Measurements from ENCODE around the gene LIPT2.
"Not testable (repeated sequence)": the region's sequence is repeated elsewhere in the genome, so short reads cannot be mapped to it uniquely, and the experiment has no call there.

LIPT2 gene

GRCh38 chr11:74519710-74520109 is 26.2 kb upstream of the LIPT2 start:
- H3K27me3 ChIP-seq (replicated peaks; ENCODE audit: insufficient read depth, low read length) = no peaks in the 10 kb centered on the region
- H3K36me3 ChIP-seq (replicated peaks; ENCODE audit: insufficient read depth, low read length) = no peaks in the 10 kb centered on the region
- H4K20me1 ChIP-seq (ENCODE audit: insufficient read depth, low read length) = no peaks in the 10 kb centered on the region
- H3F3A ChIP-seq (ENCODE audit: insufficient read depth, low read length) = no peaks in the 10 kb centered on the region
- no peaks in the 10 kb centered on the region for H3K4me1 ChIP-seq (ENCODE audit: low read length)
- H3K9ac ChIP-seq (ENCODE audit: low read length) = no peak overlapping the region
- no peaks in the 10 kb centered on the region for H3K9me3 ChIP-seq (replicated peaks; ENCODE audit: insufficient read depth, low read length)
- H3K9me2 ChIP-seq (replicated peaks; ENCODE audit: insufficient read depth, low read length) = no peaks in the 10 kb centered on the region
- no peak overlapping the region for H3K27ac ChIP-seq (ENCODE audit: low read length)
- H3K4me2 ChIP-seq (ENCODE audit: low read depth, low read length) = no peak overlapping the region
- no peaks in the 10 kb centered on the region for H3K79me2 ChIP-seq (ENCODE audit: low read length)
- H2AFZ ChIP-seq (ENCODE audit: low read length) = no peak overlapping the region
- H3K4me3 ChIP-seq (ENCODE audit: low read length) = no peak overlapping the region
- no peak for DNase-seq
- TF ChIP-seq EZH2 (optimal IDR thresholded peaks at IDR 0.05; ENCODE audit: low read depth, low read length) (no peak), EZH2phosphoT487 (IDR thresholded peaks at IDR 0.05; ENCODE audit: low read length) (no peak), CTCF (IDR thresholded peaks at IDR 0.05; ENCODE audit: low read length) (no peak)

GRCh38 chr11:74517592-74517991 is 24.1 kb upstream of the LIPT2 start:
- not testable (repeated sequence) for H3K4me3 ChIP-seq (ENCODE audit: low read length)

GRCh38 chr11:74507582-74507981 is 14.1 kb upstream of the LIPT2 start:
- Histone ChIP-seq H3K27me3 (replicated peaks; ENCODE audit: insufficient read depth, low read length) (no peaks in the 10 kb centered on the region), H3K9me2 (replicated peaks; ENCODE audit: insufficient read depth, low read length) (no peaks in the 10 kb centered on the region)

More at GRCh38 chr11:74517592-74517991, 24.1 kb upstream of the LIPT2 start:
- not testable (repeated sequence) for H3K36me3 ChIP-seq (replicated peaks; ENCODE audit: insufficient read depth, low read length); H3K4me2 ChIP-seq (ENCODE audit: low read depth, low read length); H3K9ac ChIP-seq (ENCODE audit: low read length); H3K79me2 ChIP-seq (ENCODE audit: low read length); H3K4me1 ChIP-seq (ENCODE audit: low read length); H3K9me2 ChIP-seq (replicated peaks; ENCODE audit: insufficient read depth, low read length); H2AFZ ChIP-seq (ENCODE audit: low read length); H3K9me3 ChIP-seq (replicated peaks; ENCODE audit: insufficient read depth, low read length); DNase-seq; H3K27ac ChIP-seq (ENCODE audit: low read length); H4K20me1 ChIP-seq (ENCODE audit: insufficient read depth, low read length); H3K27me3 ChIP-seq (replicated peaks; ENCODE audit: insufficient read depth, low read length); H3F3A ChIP-seq (ENCODE audit: insufficient read depth, low read length)

More at GRCh38 chr11:74507582-74507981, 14.1 kb upstream of the LIPT2 start:
- TF ChIP-seq CTCF (IDR thresholded peaks at IDR 0.05; ENCODE audit: low read length) (no peak), EZH2 (optimal IDR thresholded peaks at IDR 0.05; ENCODE audit: low read depth, low read length) (no peak), EZH2phosphoT487 (IDR thresholded peaks at IDR 0.05; ENCODE audit: low read length) (no peak)
- no peaks in the 10 kb centered on the region for H4K20me1 ChIP-seq (ENCODE audit: insufficient read depth, low read length)
- no peak overlapping the region for H2AFZ ChIP-seq (ENCODE audit: low read length)
- H3K79me2 ChIP-seq (ENCODE audit: low read length) = no peaks in the 10 kb centered on the region
- no peaks in the 10 kb centered on the region for H3K9me3 ChIP-seq (replicated peaks; ENCODE audit: insufficient read depth, low read length)
- no peak overlapping the region for H3K4me2 ChIP-seq (ENCODE audit: low read depth, low read length)
- H3F3A ChIP-seq (ENCODE audit: insufficient read depth, low read length) = no peaks in the 10 kb centered on the region
- no peak for DNase-seq
- no peaks in the 10 kb centered on the region for H3K36me3 ChIP-seq (replicated peaks; ENCODE audit: insufficient read depth, low read length)
- H3K4me1 ChIP-seq (ENCODE audit: low read length) = no peaks in the 10 kb centered on the region
- no peak overlapping the region for H3K4me3 ChIP-seq (ENCODE audit: low read length)
- H3K27ac ChIP-seq (ENCODE audit: low read length) = no peak overlapping the region
- no peak overlapping the region for H3K9ac ChIP-seq (ENCODE audit: low read length)
